ENCODE results near the gene MAPK12.

DNA sequence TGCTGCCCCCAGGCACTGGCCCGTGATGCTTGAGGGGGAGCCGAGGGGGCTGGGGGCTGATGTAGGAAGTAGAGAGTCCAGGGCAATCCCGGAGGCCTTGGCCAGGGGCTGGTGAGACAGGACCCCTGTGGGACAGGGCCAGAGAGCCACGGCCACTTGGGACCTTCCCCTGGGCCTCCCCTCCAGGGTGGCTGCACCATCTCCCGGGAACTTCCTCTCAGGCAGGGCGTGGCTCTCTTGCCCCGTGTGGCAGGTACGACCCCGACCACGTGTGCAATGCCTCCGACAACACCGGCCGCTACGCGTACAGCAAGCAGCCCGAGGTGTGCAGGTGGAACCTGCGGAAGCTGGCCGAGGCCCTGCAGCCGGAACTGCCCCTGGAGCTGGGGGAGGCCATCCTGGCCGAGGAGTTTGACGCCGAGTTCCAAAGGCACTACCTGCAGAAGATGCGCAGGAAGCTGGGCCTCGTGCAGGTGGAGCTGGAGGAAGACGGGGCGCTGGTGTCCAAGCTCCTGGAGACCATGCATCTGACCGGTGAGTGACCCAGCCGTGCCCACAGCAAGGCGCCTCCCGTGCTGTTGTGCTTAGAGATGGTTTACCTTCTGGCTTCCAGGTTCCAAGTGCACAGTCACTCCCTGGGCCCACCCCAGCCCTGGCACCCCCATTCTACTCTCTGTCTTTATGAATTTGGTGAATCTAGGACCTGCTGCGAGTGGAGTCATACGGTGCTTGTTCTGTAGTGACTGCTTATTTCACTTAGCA lies 50.9 kb downstream of the MAPK12 start:
- no peak for TF ChIP-seq POLR2A (IDR thresholded peaks at IDR 0.05)
- TF ChIP-seq, protein P1, sequence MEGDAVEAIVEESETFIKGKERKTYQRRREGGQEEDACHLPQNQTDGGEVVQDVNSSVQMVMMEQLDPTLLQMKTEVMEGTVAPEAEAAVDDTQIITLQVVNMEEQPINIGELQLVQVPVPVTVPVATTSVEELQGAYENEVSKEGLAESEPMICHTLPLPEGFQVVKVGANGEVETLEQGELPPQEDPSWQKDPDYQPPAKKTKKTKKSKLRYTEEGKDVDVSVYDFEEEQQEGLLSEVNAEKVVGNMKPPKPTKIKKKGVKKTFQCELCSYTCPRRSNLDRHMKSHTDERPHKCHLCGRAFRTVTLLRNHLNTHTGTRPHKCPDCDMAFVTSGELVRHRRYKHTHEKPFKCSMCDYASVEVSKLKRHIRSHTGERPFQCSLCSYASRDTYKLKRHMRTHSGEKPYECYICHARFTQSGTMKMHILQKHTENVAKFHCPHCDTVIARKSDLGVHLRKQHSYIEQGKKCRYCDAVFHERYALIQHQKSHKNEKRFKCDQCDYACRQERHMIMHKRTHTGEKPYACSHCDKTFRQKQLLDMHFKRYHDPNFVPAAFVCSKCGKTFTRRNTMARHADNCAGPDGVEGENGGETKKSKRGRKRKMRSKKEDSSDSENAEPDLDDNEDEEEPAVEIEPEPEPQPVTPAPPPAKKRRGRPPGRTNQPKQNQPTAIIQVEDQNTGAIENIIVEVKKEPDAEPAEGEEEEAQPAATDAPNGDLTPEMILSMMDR (IDR thresholded peaks at IDR 0.05 in 8 of 11, conservative IDR thresholded peaks at IDR 0.05 in 3 of 11): no peak
